GM12872 (cell line): ENCODE data around the gene TTC32.

ENCODE experiments used
- CTCF ChIP-seq: IDR thresholded peaks from 3 replicates; pipeline ENCODE4 v1.5.1; 2011; ENCODE audit warnings: low read depth, mild to moderate bottlenecking, low read length, moderate library complexity; ENCODE audit not compliant: insufficient read depth

Gene TTC32

GRCh38 chr2:19901442-19902215 lies at the start of gene TTC32:
TSS of gene TTC32 (minus strand) at chr2:19901983. CDS start at chr2:19901854, 129 bp downstream.
- TF ChIP-seq CTCF: no peak

- no peak for TF ChIP-seq CTCF
Measured at GRCh38 chr2:19949071-19949470, 47.3 kb upstream of the TTC32 start.

GRCh38 chr2:19947184-19947940 lies 45.6 kb upstream of the TTC32 start:
- no peak for TF ChIP-seq CTCF

- TF ChIP-seq CTCF: no peak
Measured at GRCh38 chr2:19944205-19944845, 42.5 kb upstream of the TTC32 start.

GRCh38 chr2:19943189-19943588 lies 41.4 kb upstream of the TTC32 start:
- no peak for TF ChIP-seq CTCF

- no peak for TF ChIP-seq CTCF
Measured at GRCh38 chr2:19942199-19942598, 40.4 kb upstream of the TTC32 start.

- no peak for TF ChIP-seq CTCF
Measured at GRCh38 chr2:19937004-19937403, 35.2 kb upstream of the TTC32 start.
